IPS-20b (cell line): ENCODE data around the gene NPEPL1.
A peak's percentile ranks its signal among the peaks of the same experiment; 100 is the strongest.

ENCODE experiments used
- H3K27ac ChIP-seq: one replicate; pipeline ENCODE4 v1.5.1; 2013; ENCODE audit warnings: low read length
- H3K27me3 ChIP-seq: 2 replicates; pipeline ENCODE4 v1.6.1; 2013; ENCODE audit warnings: mild to moderate bottlenecking, low read length, inconsistent platforms; ENCODE audit not compliant: insufficient read depth
- H3K36me3 ChIP-seq: 2 replicates; pipeline ENCODE4 v1.6.1; 2013; ENCODE audit warnings: low read depth, mild to moderate bottlenecking, inconsistent platforms, low read length, moderate library complexity; ENCODE audit not compliant: insufficient read depth
- H3K4me1 ChIP-seq: 2 replicates; pipeline ENCODE4 v1.6.1; 2013; ENCODE audit warnings: mild to moderate bottlenecking, control low read depth, inconsistent platforms, low read length, moderate library complexity; ENCODE audit not compliant: insufficient read depth
- H3K4me3 ChIP-seq: 2 replicates; pipeline ENCODE4 v1.5.1; 2013; ENCODE audit warnings: mild to moderate bottlenecking, low read length, inconsistent platforms
- H3K9ac ChIP-seq: 2 replicates; pipeline ENCODE4 v1.6.1; 2013; ENCODE audit warnings: low read depth, mild to moderate bottlenecking, inconsistent platforms, low read length, moderate library complexity
- H3K9me3 ChIP-seq: 2 replicates; pipeline ENCODE4 v1.6.1; 2013; ENCODE audit warnings: mild to moderate bottlenecking, low read depth, low read length, inconsistent platforms; ENCODE audit not compliant: insufficient read depth

Gene NPEPL1

GRCh38 chr20:58688840-58689239 is 3.8 kb upstream of the NPEPL1 start:
- no peaks in the 10 kb centered on the region for H3K36me3 ChIP-seq
- peaks cover 8% of the 10 kb centered on the region for H3K4me1 ChIP-seq
- no peak overlapping the region for H3K9ac ChIP-seq
- H3K4me3 ChIP-seq = no peak overlapping the region
- H3K27ac ChIP-seq = no peak overlapping the region
- no peaks in the 10 kb centered on the region for H3K27me3 ChIP-seq
- H3K9me3 ChIP-seq = no peaks in the 10 kb centered on the region

GRCh38 chr20:58690396-58691135 is 2.0 kb upstream of the NPEPL1 start:
- peaks cover 12% of the 10 kb centered on the region; the same call in 1 of the 2 replicates for H3K36me3 ChIP-seq
- H3K27ac ChIP-seq = peak overlapping the region; percentile 11
- H3K4me1 ChIP-seq = peaks cover 8% of the 10 kb centered on the region
- H3K9me3 ChIP-seq = no peaks in the 10 kb centered on the region
- no peaks in the 10 kb centered on the region for H3K27me3 ChIP-seq
- H3K9ac ChIP-seq = no peak overlapping the region; the same call in 1 of the 2 replicates
- no peak overlapping the region for H3K4me3 ChIP-seq

- peak overlapping the region; percentile 8; the same call in 1 of the 2 replicates for H3K9ac ChIP-seq
- H3K27ac ChIP-seq = no peak overlapping the region
- H3K36me3 ChIP-seq = peaks cover 26% of the 10 kb centered on the region
- H3K4me1 ChIP-seq = peaks cover 8% of the 10 kb centered on the region
- no peak overlapping the region for H3K4me3 ChIP-seq
- H3K9me3 ChIP-seq = no peaks in the 10 kb centered on the region
- no peaks in the 10 kb centered on the region for H3K27me3 ChIP-seq
Observed at GRCh38 chr20:58691773-58692578, 624 bp upstream of the NPEPL1 start.

- no peaks in the 10 kb centered on the region for H3K27me3 ChIP-seq
- H3K4me1 ChIP-seq = peaks cover 8% of the 10 kb centered on the region
- peaks cover 31% of the 10 kb centered on the region for H3K36me3 ChIP-seq
- H3K27ac ChIP-seq = no peak overlapping the region
- H3K9me3 ChIP-seq = no peaks in the 10 kb centered on the region
- H3K4me3 ChIP-seq = peak overlapping the region; percentile 47; the same call in 1 of the 2 replicates
- H3K9ac ChIP-seq = peak overlapping the region; percentile 45; the same call in 1 of the 2 replicates
Observed at GRCh38 chr20:58693226-58694006, 816 bp downstream of the NPEPL1 start.

- peaks cover 40% of the 10 kb centered on the region for H3K36me3 ChIP-seq
- H3K9me3 ChIP-seq = no peaks in the 10 kb centered on the region
- peaks cover 8% of the 10 kb centered on the region for H3K4me1 ChIP-seq
- H3K27me3 ChIP-seq = no peaks in the 10 kb centered on the region
- H3K4me3 ChIP-seq = no peak overlapping the region
- H3K27ac ChIP-seq = no peak overlapping the region
- H3K9ac ChIP-seq = no peak overlapping the region
Observed at GRCh38 chr20:58694241-58695083, 1.9 kb downstream of the NPEPL1 start.

GRCh38 chr20:58695084-58695722 is 2.6 kb downstream of the NPEPL1 start:
- no peak overlapping the region for H3K27ac ChIP-seq
- H3K9me3 ChIP-seq = no peaks in the 10 kb centered on the region
- no peak overlapping the region for H3K9ac ChIP-seq
- H3K27me3 ChIP-seq = no peaks in the 10 kb centered on the region
- H3K4me3 ChIP-seq = no peak overlapping the region
- peaks cover 8% of the 10 kb centered on the region for H3K4me1 ChIP-seq
- H3K36me3 ChIP-seq = peaks cover 47% of the 10 kb centered on the region

GRCh38 chr20:58695895-58696375 is 3.3 kb downstream of the NPEPL1 start:
- Histone ChIP-seq H3K27ac (no peak overlapping the region), H3K4me3 (no peak overlapping the region), H3K27me3 (no peaks in the 10 kb centered on the region), H3K9me3 (no peaks in the 10 kb centered on the region), H3K36me3 (peaks cover 51% of the 10 kb centered on the region), H3K4me1 (peaks cover 5% of the 10 kb centered on the region), H3K9ac (no peak overlapping the region)

- H3K27ac ChIP-seq = no peak overlapping the region
- no peaks in the 10 kb centered on the region for H3K27me3 ChIP-seq
- peaks cover 52% of the 10 kb centered on the region for H3K36me3 ChIP-seq
- H3K4me1 ChIP-seq = peaks cover 3% of the 10 kb centered on the region; the same call in 1 of the 2 replicates
- no peak overlapping the region for H3K4me3 ChIP-seq
- no peak overlapping the region for H3K9ac ChIP-seq
- H3K9me3 ChIP-seq = no peaks in the 10 kb centered on the region
Observed at GRCh38 chr20:58696411-58696961, 3.9 kb downstream of the NPEPL1 start.

- Histone ChIP-seq H3K4me1 (no peaks in the 10 kb centered on the region), H3K9me3 (no peaks in the 10 kb centered on the region), H3K27me3 (no peaks in the 10 kb centered on the region), H3K36me3 (peaks cover 60% of the 10 kb centered on the region), H3K4me3 (no peak overlapping the region), H3K27ac (no peak overlapping the region), H3K9ac (no peak overlapping the region)
Observed at GRCh38 chr20:58697201-58697866, 4.7 kb downstream of the NPEPL1 start.
